Measurements from ENCODE around the gene LRRC52. TPM values are rescaled to one million over a fixed set of nuclear protein-coding genes. Genes with fewer than 3 reads are reported as not detected.

The LRRC52 gene, protein sequence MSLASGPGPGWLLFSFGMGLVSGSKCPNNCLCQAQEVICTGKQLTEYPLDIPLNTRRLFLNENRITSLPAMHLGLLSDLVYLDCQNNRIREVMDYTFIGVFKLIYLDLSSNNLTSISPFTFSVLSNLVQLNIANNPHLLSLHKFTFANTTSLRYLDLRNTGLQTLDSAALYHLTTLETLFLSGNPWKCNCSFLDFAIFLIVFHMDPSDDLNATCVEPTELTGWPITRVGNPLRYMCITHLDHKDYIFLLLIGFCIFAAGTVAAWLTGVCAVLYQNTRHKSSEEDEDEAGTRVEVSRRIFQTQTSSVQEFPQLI
- polyA plus RNA-seq: not detected
- long read RNA-seq, donor 1: 0 reads
- long read RNA-seq, donor 2: 0 reads
- long read RNA-seq, donor 3: 0 reads
- long read RNA-seq, donor 4: 0 reads
- long read RNA-seq, donor 5: 0 reads
- long read RNA-seq, donor 6: 0 reads
- long read RNA-seq, donor 7: 0 reads
- long read RNA-seq, donor 8: 0 reads
- long read RNA-seq, donor 9: 0 reads
- long read RNA-seq, donor 10: 0 reads

DNA sequence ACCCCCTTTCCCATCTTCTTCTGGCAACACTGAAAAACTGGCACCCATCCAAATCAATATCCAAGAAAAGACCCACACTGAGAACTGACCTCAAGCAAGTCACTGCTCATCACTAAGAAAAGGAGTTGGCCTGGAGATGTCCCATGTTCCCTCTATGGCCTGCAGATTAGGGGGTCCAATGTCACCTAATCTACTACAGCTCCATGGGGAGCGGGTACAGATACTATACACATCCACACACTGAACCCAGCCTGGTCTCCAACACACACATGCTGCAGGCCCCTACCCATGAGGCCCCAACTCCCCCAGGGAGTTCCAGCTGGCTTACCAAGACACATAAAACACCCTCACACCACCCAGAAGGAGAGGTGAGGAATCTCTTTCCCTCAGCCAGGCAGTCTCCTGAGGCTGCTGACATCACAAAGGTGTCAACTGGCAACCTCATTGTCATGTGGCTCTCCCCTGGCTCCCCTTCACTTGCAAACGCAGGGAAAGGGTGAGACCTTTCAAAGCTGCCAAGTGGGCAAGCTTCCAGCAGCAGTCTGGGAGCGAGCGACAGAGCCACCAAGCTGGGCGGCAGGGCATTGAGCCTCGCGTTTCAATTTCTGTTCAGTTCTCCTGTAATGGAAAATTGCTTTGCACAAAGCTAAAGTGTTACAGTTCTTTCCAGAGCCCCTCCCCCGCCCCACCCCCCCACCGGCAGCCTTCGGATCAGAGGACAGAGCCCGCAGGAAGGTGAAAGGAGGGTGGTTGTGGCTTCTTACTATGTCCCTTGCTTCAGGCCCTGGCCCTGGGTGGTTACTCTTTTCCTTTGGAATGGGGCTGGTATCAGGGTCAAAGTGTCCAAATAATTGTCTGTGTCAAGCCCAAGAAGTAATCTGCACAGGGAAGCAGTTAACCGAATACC lies at the start of gene LRRC52:
Gene LRRC52 (plus strand): TSS at position 469 of the 907 bp plus-strand sequence. CDS start 297 bp downstream, at position 766.
- DNase-seq: peak in 1 of 2 donors; percentile 23

DNA sequence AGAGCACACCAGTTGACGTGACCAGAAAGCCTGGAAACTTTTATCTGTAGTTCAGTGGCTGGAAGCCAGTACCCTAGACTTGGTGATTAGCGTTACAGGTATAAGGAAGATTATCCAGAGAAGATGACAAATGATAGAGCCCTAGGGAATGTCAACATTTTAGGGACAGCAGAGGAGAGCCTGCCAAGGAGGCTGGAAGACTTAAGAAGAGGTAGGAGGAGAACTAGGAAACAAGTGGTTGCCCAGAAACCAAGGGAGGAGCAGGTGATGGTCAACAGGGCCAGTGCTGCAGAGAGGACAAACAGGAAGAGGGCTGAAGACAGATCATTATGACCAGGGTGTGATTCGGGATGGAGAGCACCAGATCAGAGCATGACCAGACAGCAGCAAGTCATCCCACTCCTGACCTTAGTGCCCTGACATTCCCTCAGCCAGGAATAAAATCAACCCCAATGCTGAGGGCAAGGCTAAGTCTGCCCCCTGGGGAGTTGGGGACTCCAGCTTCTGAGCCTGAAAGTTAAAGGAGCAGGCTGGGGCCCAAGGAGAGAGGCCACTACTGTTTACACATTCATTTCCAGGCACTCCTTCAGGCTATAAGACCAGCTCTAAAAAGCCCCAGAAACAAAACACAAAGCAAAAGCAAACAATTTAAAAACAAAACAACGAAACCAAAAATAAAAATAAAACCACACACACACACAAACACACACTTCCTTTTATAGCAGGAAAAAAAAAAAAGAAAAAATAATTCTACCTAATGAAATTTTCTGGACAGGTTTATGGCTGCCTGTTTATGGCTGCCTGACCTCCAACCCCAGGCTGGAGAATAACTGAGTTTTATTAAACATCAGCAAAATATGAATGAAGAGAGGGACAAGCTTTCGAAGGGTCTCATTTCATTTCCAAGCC lies 48.6 kb upstream of the LRRC52 start:
- H3K36me3 ChIP-seq (ENCODE audit: control insufficient read depth in 3 of 3, insufficient read depth in 2 of 3, low read depth in 1 of 3, low read length in 3 of 3): no peaks in the 10 kb centered on the region
- no peak overlapping the region for H3K4me3 ChIP-seq (ENCODE audit: low read depth in 1 of 3, low read length in 3 of 3)
- 54 to 60% (median 54%) methylated on average over 5 of the region's 5 CpGs for WGBS, 3 donors
- H3K4me1 ChIP-seq (ENCODE audit: control insufficient read depth in 3 of 3, insufficient read depth in 2 of 3, low read depth in 1 of 3, low read length in 2 of 3): no peaks in the 10 kb centered on the region
- DNase-seq: peak in 1 of 2 donors; percentile 2
- FAIRE-seq: no peak
- peaks cover 0 to 3% (median 0%) of the 10 kb centered on the region in 3 donors for H3K27me3 ChIP-seq (ENCODE audit: control insufficient read depth in 3 of 3, insufficient read depth in 3 of 3, low read length in 3 of 3)
- no peaks in the 10 kb centered on the region for H3K9me3 ChIP-seq (ENCODE audit: control insufficient read depth in 2 of 2, insufficient read depth in 1 of 2, low read depth in 1 of 2, low read length in 1 of 2)
- no peak overlapping the region for H3K27ac ChIP-seq (ENCODE audit: low read depth in 1 of 3, low read length in 2 of 3)

More for the DNA sequence above, at the start of gene LRRC52:
- Histone ChIP-seq H3K36me3 (ENCODE audit: control insufficient read depth in 3 of 3, insufficient read depth in 2 of 3, low read depth in 1 of 3, low read length in 3 of 3) (no peaks in the 10 kb centered on the region), H3K27me3 (ENCODE audit: control insufficient read depth in 3 of 3, insufficient read depth in 3 of 3, low read length in 3 of 3) (peaks cover 0 to 6% (median 0%) of the 10 kb centered on the region in 3 donors), H3K4me3 (ENCODE audit: low read depth in 1 of 3, low read length in 3 of 3) (no peak within 1 kb of the TSS), H3K4me1 (ENCODE audit: control insufficient read depth in 3 of 3, insufficient read depth in 2 of 3, low read depth in 1 of 3, low read length in 2 of 3) (no peaks in the 10 kb centered on the region), H3K27ac (ENCODE audit: low read depth in 1 of 3, low read length in 2 of 3) (no peak within 1 kb of the TSS), H3K9me3 (ENCODE audit: control insufficient read depth in 2 of 2, insufficient read depth in 1 of 2, low read depth in 1 of 2, low read length in 1 of 2) (no peaks in the 10 kb centered on the region)
- FAIRE-seq: no peak
- WGBS, 3 donors: 12 to 18% (median 16%) methylated on average over 12 of the region's 12 CpGs

DNA sequence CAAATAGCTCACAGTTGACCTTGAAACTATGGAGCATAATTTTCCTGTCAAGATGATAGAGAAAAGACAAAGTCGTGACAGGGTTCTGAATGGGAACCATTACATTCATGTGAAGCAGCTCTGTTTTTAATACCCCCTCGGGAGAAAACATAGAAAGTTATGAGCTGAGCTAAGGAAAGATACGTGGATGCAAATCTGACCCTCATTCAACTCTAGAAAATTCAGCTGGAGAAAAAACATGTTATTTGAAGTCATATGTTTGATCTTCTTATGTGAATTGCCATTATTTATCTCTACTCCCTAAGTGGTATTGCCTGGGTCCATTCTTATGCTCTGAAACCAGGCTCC lies 48.0 kb upstream of the LRRC52 start:
- FAIRE-seq (no peak), DNase-seq (no peak)
- H3K4me3 ChIP-seq (ENCODE audit: low read depth in 1 of 3, low read length in 3 of 3): no peak overlapping the region
- WGBS, 3 donors: 69 to 73% (median 70%) methylated on average over 3 of the region's 3 CpGs
- H3K9me3 ChIP-seq (ENCODE audit: control insufficient read depth in 2 of 2, insufficient read depth in 1 of 2, low read depth in 1 of 2, low read length in 1 of 2): no peaks in the 10 kb centered on the region
- no peaks in the 10 kb centered on the region for H3K4me1 ChIP-seq (ENCODE audit: control insufficient read depth in 3 of 3, insufficient read depth in 2 of 3, low read depth in 1 of 3, low read length in 2 of 3)
- H3K27ac ChIP-seq (ENCODE audit: low read depth in 1 of 3, low read length in 2 of 3): no peak overlapping the region
- H3K27me3 ChIP-seq (ENCODE audit: control insufficient read depth in 3 of 3, insufficient read depth in 3 of 3, low read length in 3 of 3): peaks cover 0 to 3% (median 0%) of the 10 kb centered on the region in 3 donors
- H3K36me3 ChIP-seq (ENCODE audit: control insufficient read depth in 3 of 3, insufficient read depth in 2 of 3, low read depth in 1 of 3, low read length in 3 of 3): no peaks in the 10 kb centered on the region

DNA sequence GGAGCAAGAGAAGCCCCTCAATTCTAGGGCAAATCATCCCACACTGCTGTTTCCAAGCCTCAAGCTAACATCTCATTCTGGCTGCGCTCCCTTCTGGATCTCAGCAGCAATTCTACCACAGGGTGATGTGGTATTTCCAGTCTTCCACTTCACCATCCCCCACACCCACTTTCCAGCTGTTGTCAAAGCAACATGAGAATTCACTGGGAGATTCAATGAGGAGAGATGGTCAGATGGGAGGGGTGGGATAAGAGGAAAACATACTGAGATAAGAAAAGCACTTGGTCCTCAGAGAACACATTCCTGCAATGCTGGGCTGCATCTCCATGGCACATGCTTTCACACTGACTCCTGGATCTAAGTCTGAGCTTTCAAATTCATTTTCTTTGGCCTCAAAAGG lies 47.3 kb upstream of the LRRC52 start:
- Histone ChIP-seq H3K27me3 (ENCODE audit: control insufficient read depth in 3 of 3, insufficient read depth in 3 of 3, low read length in 3 of 3) (no peaks in the 10 kb centered on the region), H3K4me1 (ENCODE audit: control insufficient read depth in 3 of 3, insufficient read depth in 2 of 3, low read depth in 1 of 3, low read length in 2 of 3) (no peaks in the 10 kb centered on the region), H3K9me3 (ENCODE audit: control insufficient read depth in 2 of 2, insufficient read depth in 1 of 2, low read depth in 1 of 2, low read length in 1 of 2) (no peaks in the 10 kb centered on the region), H3K27ac (ENCODE audit: low read depth in 1 of 3, low read length in 2 of 3) (no peak overlapping the region), H3K36me3 (ENCODE audit: control insufficient read depth in 3 of 3, insufficient read depth in 2 of 3, low read depth in 1 of 3, low read length in 3 of 3) (no peaks in the 10 kb centered on the region), H3K4me3 (ENCODE audit: low read depth in 1 of 3, low read length in 3 of 3) (no peak overlapping the region)
- DNase-seq (no peak), FAIRE-seq (no peak)
- 33 to 95% (median 42%) methylated on average over 1 of the region's 1 CpG for WGBS, 3 donors

DNA sequence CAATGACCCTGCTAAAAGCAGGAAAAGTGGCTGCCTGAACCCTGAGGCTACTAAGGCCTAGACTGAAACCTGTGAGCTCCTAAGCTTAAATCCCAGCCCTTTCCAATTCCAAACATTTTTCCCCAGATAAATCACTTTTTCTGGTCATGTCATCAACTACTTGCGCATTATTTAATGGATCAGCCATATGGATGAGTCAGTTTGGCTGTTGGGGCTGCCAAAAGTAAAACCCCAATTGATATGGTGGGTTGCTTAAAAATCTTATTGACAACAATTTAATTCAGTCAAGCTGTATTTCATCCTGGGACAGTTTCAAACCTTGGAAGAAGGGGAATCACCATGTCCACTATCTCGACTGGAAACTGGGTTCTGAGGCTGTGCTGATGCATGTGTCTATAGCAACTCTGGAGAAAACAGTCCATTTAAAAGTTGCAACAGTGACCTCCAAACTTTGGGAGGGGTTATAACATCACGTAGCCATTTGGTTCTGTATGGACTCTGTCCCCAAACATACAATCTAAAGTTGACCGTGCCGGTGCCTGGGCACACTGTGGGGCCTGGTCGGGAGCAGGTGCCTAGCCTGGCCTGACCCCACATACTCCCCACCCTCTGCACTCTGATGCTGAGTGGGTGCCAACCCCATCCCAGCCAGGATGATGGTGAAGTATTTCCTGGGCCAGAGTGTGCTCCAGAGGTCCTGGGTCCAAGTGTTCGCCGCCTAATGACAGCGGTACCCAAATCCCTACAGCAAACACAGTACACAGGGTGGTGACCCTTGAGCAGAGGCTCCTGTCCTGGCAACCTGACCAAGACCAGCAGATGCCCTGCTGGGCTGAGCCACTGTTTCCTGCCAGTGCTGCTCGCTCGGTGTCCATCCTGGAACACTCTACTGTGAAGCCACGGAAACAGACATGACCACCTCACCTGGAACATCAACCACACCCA lies 46.5 kb upstream of the LRRC52 start:
- no peak for FAIRE-seq
- H3K27ac ChIP-seq (ENCODE audit: low read depth in 1 of 3, low read length in 2 of 3): no peak overlapping the region
- no peaks in the 10 kb centered on the region for H3K36me3 ChIP-seq (ENCODE audit: control insufficient read depth in 3 of 3, insufficient read depth in 2 of 3, low read depth in 1 of 3, low read length in 3 of 3)
- no peak overlapping the region for H3K4me3 ChIP-seq (ENCODE audit: low read depth in 1 of 3, low read length in 3 of 3)
- no peaks in the 10 kb centered on the region for H3K9me3 ChIP-seq (ENCODE audit: control insufficient read depth in 2 of 2, insufficient read depth in 1 of 2, low read depth in 1 of 2, low read length in 1 of 2)
- H3K4me1 ChIP-seq (ENCODE audit: control insufficient read depth in 3 of 3, insufficient read depth in 2 of 3, low read depth in 1 of 3, low read length in 2 of 3): no peaks in the 10 kb centered on the region
- DNase-seq: no peak
- 70 to 87% (median 77%) methylated on average over 12 of the region's 12 CpGs for WGBS, 3 donors
- no peaks in the 10 kb centered on the region for H3K27me3 ChIP-seq (ENCODE audit: control insufficient read depth in 3 of 3, insufficient read depth in 3 of 3, low read length in 3 of 3)

DNA sequence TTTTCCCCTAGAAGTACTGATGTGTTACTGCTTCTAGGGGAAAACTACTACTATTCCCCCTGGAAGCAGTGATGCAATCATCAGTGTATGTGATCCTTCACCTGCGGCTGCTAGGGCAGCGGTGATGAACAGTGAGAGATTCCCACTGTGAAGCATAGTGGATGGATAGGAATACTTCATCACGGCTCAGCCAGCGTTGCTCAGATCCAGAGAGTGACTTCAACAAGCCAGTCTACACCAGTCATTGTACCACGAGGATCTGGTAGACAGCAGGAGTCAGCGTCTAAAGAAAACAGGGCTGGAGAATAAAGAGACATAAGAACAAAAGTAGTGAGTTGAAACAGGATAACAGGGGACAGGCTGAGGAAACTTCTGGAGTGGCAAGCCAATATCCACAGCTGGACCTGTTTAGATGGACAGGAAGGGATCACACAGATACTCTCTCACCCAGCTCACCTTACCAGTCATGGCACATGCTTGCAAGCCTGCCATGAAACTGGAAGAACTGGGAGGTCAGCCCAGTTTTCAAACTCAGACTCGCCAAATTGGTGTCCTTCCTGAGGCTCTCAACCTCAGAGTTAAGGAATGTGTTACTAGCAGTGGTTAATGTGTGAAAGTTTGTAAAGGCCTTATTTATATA lies 42.4 kb upstream of the LRRC52 start:
- Histone ChIP-seq H3K36me3 (ENCODE audit: control insufficient read depth in 3 of 3, insufficient read depth in 2 of 3, low read depth in 1 of 3, low read length in 3 of 3) (no peaks in the 10 kb centered on the region), H3K27ac (ENCODE audit: low read depth in 1 of 3, low read length in 2 of 3) (no peak overlapping the region), H3K4me3 (ENCODE audit: low read depth in 1 of 3, low read length in 3 of 3) (no peak overlapping the region), H3K27me3 (ENCODE audit: control insufficient read depth in 3 of 3, insufficient read depth in 3 of 3, low read length in 3 of 3) (no peaks in the 10 kb centered on the region), H3K4me1 (ENCODE audit: control insufficient read depth in 3 of 3, insufficient read depth in 2 of 3, low read depth in 1 of 3, low read length in 2 of 3) (no peaks in the 10 kb centered on the region), H3K9me3 (ENCODE audit: control insufficient read depth in 2 of 2, insufficient read depth in 1 of 2, low read depth in 1 of 2, low read length in 1 of 2) (no peaks in the 10 kb centered on the region)
- WGBS, 3 donors: 78 to 85% (median 83%) methylated on average over 7 of the region's 7 CpGs
- DNase-seq (no peak), FAIRE-seq (no peak)

DNA sequence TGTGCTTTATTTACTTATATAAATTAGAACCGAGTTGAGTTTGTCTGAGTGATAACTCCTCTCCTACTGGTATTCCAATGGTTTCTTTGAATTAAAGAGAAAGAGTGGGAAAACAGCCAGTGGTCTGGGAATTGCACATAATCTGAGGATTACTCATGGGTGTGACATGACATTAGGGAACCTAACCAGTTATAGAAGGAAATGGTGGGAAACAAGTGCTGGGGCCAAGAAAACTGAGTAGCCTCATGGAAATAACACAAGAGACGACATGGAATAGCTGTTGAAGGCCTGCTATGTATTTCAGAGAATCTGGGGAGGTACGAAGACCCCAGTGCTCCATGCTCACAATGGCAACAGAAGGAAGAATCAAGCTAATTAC lies 41.8 kb upstream of the LRRC52 start:
- Histone ChIP-seq H3K4me1 (ENCODE audit: control insufficient read depth in 3 of 3, insufficient read depth in 2 of 3, low read depth in 1 of 3, low read length in 2 of 3) (no peaks in the 10 kb centered on the region), H3K27ac (ENCODE audit: low read depth in 1 of 3, low read length in 2 of 3) (no peak overlapping the region), H3K27me3 (ENCODE audit: control insufficient read depth in 3 of 3, insufficient read depth in 3 of 3, low read length in 3 of 3) (no peaks in the 10 kb centered on the region), H3K4me3 (ENCODE audit: low read depth in 1 of 3, low read length in 3 of 3) (no peak overlapping the region), H3K36me3 (ENCODE audit: control insufficient read depth in 3 of 3, insufficient read depth in 2 of 3, low read depth in 1 of 3, low read length in 3 of 3) (no peaks in the 10 kb centered on the region), H3K9me3 (ENCODE audit: control insufficient read depth in 2 of 2, insufficient read depth in 1 of 2, low read depth in 1 of 2, low read length in 1 of 2) (no peaks in the 10 kb centered on the region)
- FAIRE-seq: no peak
- WGBS, 3 donors: 64 to 69% (median 67%) methylated on average over 3 of the region's 3 CpGs
- DNase-seq: no peak
